HG03432 (cell line): Measurements from ENCODE around the gene FASTK.
"Not testable (repeated sequence)": the region's sequence is repeated elsewhere in the genome, so short reads cannot be mapped to it uniquely, and the experiment has no call there.

ENCODE experiments used
- ATAC-seq: cut with Tn5 transposase; IDR thresholded peaks from one replicate; pipeline ENCODE4 v1.9.1; 2021; ENCODE audit warnings: mild to moderate bottlenecking, moderate library complexity; ENCODE audit not compliant: unreplicated experiment

The FASTK gene

DNA sequence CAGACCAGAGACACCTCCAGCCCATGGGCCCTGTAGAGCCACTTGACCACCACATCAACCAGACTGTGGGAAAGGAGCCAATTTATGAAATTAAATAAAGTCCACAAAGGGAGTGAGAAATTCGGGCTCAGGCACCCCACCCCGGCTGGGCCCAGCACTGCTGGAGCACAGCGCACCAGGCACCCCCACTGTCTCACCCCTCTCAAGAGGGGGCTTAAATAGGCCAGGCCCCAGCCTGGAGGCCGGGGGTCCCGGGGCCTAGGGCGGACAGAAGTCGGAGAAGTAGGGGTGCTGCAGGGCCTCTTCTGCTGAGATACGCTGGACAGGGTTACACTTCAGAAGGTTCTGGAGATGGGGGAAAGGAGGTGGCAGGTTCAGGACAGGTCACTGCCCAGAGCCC lies 26.9 kb downstream of the FASTK start:
- ATAC-seq: no peak

DNA sequence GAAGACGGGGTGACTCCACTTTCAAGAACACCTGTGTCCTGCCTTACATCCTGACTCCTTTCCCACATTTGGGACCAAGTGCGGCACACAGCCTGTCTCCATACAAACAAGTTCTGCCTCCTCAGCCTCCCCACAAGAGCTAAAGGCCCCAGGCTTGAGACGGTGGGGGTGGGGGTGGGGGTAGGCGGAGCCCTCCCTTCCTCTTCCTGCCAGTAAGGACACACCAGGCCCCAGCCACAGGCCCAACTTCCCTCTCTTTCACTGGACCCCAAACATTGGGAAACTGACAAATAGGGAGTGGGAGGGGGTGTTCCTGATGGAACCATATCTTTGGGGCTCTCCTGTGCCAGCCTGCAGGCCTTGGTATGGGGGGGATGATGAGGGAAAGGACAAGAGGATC lies 27.5 kb downstream of the FASTK start:
- no peak for ATAC-seq

DNA sequence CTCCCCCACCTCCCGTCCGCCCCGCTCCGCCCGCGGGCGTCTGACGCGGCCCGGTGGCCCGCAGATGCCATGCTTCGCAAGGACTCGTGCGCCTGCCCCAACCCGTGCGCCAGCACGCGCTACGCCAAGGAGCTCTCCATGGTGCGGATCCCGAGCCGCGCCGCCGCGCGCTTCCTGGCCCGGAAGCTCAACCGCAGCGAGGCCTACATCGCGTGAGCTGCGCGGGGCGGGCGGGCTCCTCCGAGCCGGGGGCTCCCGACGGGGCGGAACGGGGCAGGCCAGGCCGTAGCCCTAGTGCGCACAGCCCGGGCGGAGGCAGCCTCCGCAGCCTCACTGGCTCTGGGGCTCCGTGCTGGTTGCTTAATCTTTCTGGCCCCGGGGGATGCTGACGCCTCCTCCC lies 29.5 kb downstream of the FASTK start:
- no peak for ATAC-seq

DNA sequence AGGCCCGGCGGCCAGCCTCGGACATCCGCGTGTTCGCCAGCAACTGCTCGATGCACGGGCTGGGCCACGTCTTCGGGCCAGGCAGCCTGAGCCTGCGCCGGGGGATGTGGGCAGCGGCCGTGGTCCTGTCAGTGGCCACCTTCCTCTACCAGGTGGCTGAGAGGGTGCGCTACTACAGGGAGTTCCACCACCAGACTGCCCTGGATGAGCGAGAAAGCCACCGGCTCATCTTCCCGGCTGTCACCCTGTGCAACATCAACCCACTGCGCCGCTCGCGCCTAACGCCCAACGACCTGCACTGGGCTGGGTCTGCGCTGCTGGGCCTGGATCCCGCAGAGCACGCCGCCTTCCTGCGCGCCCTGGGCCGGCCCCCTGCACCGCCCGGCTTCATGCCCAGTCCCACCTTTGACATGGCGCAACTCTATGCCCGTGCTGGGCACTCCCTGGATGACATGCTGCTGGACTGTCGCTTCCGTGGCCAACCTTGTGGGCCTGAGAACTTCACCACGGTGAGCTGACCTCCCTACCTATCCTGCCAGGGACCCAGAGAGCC lies 31.6 kb downstream of the FASTK start:
- no peak for ATAC-seq

DNA sequence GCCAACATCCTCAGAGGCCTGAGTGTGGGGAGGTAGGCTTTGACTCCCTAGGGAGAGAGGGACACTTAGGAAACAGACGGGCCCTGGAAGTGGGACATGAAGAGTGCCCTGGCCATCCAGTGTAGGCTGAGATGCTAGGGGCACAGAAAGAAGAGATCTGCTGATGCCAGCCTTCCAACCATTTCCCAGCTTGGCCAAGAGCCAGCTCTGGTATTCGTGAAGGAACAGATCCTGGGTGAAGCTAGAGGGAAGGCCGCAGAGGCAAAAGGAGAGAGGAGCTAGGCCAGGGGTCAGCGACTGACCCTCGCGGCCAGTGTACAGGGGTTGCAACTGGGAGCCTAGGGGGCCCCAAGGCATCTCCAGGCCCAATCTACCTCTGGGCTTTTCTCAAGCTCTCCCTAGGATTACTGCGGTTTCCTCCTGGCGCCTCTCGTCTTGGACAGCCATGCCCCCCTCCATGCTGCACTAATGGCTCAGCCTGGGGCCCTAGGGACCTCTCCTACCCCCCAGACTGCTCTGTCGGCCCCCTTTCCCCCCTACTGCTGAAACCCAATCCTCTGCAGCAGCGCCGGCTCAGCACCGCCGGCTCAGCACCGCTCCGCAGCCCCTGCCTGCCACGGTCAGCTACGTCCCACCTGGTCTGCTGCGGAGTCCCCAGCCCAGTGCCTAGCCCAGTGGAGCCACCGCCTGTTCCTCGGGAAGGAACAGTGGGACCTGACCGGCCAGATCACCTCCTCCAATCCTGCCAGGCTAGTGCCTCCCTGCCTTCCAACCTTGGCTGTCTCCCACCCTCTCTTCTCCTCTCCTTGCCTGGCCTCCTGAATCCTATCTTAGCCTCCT lies 32.4 kb downstream of the FASTK start, which contains the start of gene ASIC3:
Gene ASIC3 (plus strand): TSS at position 556 of the 840 bp plus-strand sequence. CDS start 355 bp downstream, outside the sequence.
- no peak for ATAC-seq

DNA sequence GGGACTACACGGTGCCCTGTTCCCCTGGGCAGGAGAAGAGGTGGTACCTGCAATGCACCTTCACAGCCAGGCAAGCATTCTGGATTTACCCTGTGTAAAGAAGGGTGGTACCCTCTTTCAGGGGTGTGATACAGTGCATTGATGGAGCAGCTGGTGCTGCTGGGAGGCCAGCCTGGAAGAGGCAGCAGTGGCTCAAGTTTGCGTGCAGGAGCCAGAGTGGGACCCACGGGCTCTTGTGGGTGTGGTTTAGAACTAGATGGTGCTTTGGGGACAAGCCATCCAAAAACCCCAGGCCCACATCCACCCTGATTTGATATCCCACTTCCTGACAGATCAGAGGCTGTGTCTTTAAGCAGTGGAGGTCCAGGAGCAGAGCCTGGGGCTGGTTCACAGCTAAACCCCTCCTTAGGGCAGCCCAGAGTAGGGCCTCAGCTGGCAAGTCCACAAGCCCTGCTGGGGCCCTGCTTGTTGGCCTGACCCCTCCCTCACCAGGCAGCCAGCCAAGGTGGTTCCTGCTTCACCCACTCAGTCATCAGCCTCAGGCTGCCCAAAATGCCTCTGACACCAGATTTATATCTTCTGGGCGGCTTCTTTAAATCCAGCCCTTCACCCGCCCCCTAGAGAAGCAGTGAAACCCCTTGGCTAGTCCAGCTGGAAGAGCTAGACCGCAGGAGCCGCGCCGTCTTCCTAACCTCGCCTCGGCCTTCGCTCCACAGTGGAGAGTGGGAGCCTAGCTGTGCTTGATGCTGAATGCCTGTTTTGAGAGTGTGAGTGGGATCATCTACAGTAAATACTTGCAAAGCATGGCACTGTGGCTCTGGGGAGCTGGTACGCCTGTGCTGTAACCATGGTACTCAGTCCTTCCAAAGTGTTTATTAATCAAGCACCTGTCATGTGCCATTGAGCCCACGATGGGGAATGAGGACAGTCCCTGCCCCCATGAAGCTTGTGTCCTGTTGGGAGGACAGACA lies 33.7 kb downstream of the FASTK start:
- no peak for ATAC-seq

DNA sequence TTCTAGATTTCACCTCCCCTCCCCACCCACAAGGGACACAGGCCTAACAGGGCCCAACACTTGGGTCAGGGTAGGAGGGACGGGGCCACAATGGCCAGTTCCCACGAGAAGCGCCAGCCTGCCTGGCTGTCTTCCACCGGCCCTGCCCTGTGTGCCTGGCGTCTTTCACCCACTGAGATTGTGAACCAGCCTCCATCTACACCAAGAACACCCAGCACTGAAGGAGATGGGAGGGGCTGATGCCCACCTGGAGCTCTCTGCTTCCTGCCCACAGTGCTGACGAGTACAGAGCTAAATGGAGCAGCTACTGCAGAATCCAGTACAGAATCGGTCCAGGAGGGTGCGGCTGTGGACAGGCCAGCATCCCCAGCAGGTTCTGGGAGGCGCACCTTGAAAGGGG lies 34.6 kb downstream of the FASTK start:
- no peak for ATAC-seq

DNA sequence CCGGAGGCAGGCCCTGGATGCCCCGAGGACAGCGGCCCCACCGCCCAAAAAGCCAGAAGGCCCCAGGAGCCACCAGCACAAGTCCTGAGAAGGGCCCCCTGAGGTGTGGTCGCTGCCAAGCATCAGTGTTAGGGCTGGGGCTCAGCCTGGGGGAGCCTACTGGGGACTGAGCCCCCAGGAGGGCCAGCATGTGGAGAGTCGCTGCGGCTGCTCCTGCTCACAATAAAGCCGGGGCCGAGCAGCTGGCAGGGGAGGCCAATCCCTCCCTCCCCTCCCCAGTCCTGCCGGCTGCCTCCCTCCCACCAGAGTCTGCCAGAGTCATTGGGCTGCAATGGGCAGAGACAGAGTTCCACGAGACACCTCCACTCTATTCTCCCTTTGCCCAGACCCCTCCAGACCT lies 35.3 kb downstream of the FASTK start:
- no peak for ATAC-seq

DNA sequence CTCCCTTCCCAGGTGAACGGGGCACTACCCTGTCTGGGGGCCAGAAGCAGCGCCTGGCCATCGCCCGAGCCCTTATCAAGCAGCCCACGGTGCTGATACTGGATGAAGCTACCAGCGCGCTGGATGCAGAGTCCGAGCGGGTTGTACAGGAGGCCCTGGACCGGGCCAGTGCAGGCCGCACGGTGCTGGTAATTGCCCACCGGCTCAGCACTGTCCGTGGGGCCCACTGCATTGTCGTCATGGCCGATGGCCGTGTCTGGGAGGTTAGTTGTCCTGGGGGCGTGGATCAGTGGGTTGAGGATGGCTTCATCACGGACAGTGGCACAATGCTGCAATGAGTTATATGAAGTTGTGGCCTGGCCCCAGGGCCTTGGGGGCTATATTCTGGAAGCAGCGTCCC lies 36.6 kb downstream of the FASTK start:
- no peak for ATAC-seq

DNA sequence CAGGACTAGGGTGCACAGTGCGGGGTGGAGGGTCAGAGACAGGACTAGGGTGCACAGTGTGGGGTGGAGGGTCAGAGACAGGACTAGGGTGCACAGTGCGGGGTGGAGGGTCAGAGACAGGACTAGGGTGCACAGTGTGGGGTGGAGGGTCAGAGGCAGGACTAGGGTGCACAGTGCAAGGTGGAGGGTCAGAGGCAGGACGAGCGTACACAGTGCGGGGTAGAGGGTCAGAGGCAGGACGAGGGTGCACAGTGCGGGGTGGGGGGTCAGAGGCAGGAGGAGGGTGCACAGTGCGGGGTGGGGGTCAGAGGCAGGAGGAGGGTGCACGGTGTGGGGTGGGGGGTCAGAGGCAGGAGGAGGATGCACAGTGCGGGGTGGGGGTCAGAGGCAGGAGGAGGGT lies 37.2 kb downstream of the FASTK start:
- ATAC-seq: not testable (repeated sequence)

DNA sequence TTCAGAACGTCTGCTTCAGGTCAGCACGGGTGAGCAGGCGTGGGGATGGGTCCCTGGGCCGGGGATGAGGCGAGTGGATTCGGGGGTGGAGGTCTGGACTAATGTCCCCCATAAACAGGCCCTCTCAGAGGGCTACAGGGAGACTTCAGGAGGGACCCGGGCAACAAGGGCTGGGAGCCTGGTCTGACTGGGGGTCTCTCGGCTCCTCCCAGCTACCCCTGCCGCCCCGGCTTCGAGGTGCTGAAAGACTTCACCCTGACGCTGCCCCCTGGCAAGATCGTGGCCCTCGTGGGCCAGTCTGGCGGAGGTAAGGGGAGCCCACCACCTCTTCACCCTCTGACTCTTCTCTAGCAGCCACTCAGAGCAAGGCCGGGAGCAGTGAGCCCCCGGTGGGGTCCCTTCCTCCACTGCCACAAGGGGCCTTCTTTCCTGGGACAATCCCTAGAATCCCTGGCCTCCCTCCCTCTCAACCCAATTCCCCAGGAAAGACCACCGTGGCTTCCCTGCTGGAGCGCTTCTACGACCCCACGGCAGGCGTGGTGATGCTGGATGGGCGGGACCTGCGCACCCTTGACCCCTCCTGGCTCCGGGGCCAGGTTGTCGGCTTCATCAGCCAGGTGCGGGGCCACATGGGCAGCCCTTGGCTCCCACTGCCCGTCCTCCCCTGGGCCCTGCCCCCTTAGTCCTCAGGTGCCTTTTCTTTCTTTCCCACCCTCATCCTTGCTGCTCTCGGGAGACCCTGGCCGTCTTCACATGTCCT lies 39.8 kb downstream of the FASTK start:
- ATAC-seq: no peak

DNA sequence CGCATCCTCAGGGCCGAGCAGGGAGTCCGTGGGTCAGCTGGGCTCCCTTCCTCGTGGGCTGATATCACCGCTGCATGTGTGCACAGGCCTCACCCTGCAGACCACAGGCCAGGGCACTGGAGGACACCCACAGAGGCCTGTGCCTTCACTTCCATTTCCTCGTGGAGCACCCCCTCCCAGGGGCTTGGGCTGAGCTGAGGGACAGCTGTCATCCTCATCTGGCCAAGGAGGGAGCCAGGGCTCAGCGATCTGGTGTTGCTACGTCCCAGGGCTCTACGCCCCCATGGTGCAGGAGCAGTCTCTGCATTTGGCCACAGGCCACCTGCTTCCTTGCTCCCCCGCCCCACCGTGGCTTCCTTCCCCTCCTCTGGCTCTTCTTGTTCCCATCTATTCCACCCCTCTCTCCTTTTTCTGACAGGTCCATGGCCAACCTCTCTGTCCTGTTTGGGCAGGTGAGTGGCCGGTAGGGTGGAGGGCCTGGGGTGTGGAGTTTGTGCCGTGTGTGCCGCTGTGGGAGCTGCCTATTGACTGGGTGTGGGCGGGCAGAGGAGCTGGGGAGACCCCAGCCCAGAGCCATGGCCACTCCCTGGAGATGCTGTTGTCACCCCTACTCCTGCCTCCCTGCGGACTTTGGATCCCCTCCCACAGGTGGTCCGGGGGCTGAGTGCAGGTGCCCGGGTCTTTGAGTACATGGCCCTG lies 40.6 kb downstream of the FASTK start:
- ATAC-seq: no peak

DNA sequence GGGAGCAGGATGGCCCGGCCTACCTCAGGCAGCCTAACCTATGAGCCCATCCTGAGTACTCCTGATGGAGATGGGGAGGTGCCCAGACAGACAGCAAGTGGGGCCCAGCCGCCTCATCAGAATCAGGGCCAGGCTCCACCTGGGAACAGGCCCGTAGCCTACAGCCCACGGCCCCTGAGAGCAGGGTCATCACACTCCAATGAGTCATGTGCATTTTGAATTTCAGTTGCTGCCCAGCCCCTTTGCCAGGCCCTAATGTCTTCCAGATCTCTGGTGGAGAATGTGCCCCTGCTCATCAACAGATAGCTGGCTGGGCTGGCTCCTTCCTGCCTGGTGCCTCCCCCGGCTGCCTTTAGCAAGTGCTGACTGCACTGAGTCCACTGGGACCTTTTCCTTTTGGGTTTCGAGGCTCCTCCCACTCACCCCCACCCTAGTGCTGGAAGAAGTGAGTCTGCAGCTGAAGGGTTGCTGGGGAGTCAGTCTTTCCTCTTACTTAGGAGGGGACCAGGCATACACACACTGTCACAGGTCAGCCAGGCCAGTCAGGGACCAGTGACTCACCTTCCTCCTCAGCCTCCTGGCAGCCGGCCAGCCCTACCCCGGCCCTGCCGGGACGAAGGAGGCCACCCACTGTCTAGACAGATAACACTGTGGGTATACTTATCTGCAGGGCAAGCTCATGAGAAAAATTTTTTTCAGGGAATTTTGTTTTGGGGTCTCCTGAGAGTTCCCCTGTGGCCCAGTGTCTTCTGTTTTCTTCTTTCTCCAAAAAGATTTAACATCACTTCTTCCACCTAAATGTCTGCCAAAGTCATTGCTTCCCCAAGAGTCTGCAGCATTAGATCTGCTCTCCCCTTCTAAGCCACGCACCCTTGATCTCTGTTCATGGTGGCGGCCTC lies 41.4 kb downstream of the FASTK start:
- peak; percentile 64 for ATAC-seq

DNA sequence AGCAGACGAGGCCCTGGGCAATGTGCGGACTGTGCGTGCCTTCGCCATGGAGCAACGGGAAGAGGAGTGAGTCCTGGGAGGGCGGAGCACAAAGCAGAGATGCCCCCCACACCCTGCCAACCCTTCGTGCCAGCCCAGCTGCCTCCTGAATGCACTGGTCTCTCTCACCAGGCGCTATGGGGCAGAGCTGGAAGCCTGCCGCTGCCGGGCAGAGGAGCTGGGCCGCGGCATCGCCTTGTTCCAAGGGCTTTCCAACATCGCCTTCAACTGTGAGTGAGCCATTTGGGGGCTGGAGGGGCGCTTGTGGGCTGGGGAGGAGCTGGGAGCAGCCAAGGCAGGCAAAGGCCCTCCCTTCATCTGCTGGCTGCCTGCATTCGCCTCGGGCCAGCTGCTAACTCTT lies 44.7 kb downstream of the FASTK start:
- ATAC-seq: no peak

DNA sequence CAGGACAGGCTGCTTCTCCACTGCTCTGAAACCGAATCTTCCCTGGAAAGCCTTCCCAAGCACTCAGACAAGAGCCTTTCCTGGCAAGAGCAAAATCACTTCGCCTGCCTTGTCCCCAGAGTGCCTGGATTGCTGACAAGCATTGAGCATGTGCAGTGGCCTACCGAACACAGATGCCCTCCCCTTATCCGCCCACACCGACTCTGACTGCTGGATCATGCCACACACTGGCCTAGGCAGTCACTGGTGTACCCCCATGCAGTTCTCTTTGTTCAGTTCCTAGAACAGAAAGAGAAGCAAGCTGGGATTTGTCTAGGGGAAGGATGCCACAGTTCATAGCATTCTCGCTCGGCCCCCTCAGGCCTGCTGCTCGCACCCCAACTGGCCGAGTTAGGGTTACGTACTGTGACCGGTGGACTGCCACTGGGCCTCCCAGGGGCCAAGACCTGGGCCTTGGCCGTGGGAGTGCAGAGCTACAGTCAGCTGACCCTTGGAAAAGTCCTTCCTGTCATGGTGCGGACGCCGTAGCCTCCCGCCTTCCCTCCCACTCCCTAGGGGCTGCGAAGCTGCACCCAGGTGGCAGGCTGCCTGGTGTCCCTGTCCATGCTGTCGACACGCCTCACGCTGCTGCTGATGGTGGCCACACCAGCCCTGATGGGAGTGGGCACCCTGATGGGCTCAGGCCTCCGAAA lies 45.4 kb downstream of the FASTK start:
- no peak for ATAC-seq

DNA sequence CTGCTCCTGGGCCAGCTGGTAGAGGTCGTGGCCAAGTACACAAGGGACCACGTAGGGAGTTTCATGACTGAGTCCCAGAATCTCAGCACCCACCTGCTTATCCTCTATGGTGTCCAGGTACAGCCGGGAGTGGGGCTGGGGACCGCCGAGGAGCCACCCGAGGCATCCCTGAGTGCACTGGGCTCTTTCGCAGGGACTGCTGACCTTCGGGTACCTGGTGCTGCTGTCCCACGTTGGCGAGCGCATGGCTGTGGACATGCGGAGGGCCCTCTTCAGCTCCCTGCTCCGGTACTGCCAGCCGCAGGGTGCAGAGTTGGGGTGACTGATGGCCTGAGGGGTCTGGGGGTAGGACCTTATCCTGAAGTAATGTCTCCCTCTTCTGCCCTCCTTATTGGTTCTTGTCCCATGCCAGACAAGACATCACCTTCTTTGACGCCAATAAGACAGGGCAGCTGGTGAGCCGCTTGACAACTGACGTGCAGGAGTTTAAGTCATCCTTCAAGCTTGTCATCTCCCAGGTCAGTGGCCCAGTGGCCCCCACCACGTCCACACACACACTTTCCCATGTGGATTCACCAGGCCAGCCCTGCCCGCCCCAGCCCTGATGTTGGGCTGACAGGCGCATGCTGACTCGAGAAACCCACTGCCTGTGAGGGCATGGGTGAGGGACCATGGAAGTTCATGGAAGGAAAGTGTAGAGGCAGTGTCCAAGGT lies 46.1 kb downstream of the FASTK start:
- ATAC-seq: no peak

DNA sequence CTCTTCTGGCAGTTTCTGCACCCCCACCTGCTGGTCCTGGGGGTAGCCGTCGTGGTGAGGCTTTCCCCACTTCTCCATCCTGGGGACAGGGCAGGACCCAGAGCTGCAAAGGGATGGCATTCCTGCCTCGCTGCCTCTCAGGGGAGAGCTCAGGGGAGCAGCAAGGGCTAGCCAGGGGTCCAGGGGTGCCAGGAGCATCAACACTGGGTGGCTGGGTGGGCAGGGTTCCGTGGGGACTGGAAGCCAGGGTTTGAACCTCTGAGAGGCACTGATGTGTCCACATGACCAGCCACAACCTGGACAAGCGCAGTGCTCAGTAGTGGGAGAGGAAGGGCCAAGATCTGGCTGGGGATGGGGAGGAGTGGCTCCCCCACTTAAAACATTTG lies 46.8 kb downstream of the FASTK start:
- no peak for ATAC-seq
